Small intestine (tissue), 7 donors: ENCODE results near the gene PIP5KL1. TPM values are rescaled to one million over a fixed set of nuclear protein-coding genes. Genes with fewer than 3 reads are reported as not detected.

Source experiments
- DNase-seq, 2 donors: peaks; one replicate each; pipeline versions ENCODE4 v3.0.0 to v3.0.0-alpha.2; 2013
- FAIRE-seq: peaks from 2 replicates; lab custom pipeline; 2012; peaks lifted over from hg19 to GRCh38; lab: Jason Lieb, UNC
- H3K27ac ChIP-seq, 3 donors: one replicate each; pipeline ENCODE4 v1.5.1; 2013; ENCODE audit warnings: low read length in 2 of 3, mild to moderate bottlenecking in 2 of 3, control low read depth in 1 of 3, inconsistent platforms in 1 of 3, low read depth in 1 of 3, moderate library complexity in 1 of 3
- H3K27me3 ChIP-seq, 3 donors: one replicate each; pipeline ENCODE4 v1.6.1; 2013; ENCODE audit warnings: low read length in 3 of 3, inconsistent platforms in 1 of 3; ENCODE audit not compliant: control insufficient read depth in 3 of 3, insufficient read depth in 3 of 3
- H3K36me3 ChIP-seq, 3 donors: one replicate each; pipeline ENCODE4 v1.6.1; 2013; ENCODE audit warnings: low read length in 3 of 3, inconsistent platforms in 1 of 3, low read depth in 1 of 3, mild to moderate bottlenecking in 1 of 3, moderate library complexity in 1 of 3; ENCODE audit not compliant: control insufficient read depth in 3 of 3, insufficient read depth in 2 of 3
- H3K4me1 ChIP-seq, 3 donors: one replicate each; pipeline ENCODE4 v1.6.1; 2013; ENCODE audit warnings: low read length in 2 of 3, inconsistent platforms in 1 of 3, low read depth in 1 of 3, mild to moderate bottlenecking in 1 of 3, moderate library complexity in 1 of 3; ENCODE audit not compliant: control insufficient read depth in 3 of 3, insufficient read depth in 2 of 3
- H3K4me3 ChIP-seq, 3 donors: one replicate each; pipeline ENCODE4 v1.5.1; 2013; ENCODE audit warnings: low read length in 3 of 3, control low read depth in 1 of 3, inconsistent platforms in 1 of 3, low read depth in 1 of 3, mild to moderate bottlenecking in 1 of 3, moderate library complexity in 1 of 3
- H3K9me3 ChIP-seq, 2 donors: one replicate each; pipeline ENCODE4 v1.6.1; 2013; ENCODE audit warnings: low read depth in 1 of 2, low read length in 1 of 2; ENCODE audit not compliant: control insufficient read depth in 2 of 2, insufficient read depth in 1 of 2
- WGBS, 3 donors: extraction: QIAGEN DNeasy Blood & Tissue Kit; methylation state at CpG; one replicate each; pipeline ENCODE4 v1.1.7; 2013; 5-methylcytosine and 5-hydroxymethylcytosine counted together
- polyA plus RNA-seq, 4 donors: library from polyadenylated mRNA; stranded (reverse) in 3 of 4; unstranded in 1 of 4; fragments of 200-250 nt in 3 of 4; fragments of 120-200 nt in 1 of 4; gene quantifications; one replicate each; pipeline versions ENCODE4 v1.2.1 to v1.2.3, GENCODE V29; 2013
- donor health status: healthy with polysubstance abuse.
- donor health status: control.
- donor health status: control.
- donor health status: Bipolar disorder and iron deficiency.
- donor health status: healthy.

Gene PIP5KL1
- polyA plus RNA-seq, 4 donors: 0.40 to 0.81 (median 0.60) TPM; not detected in 1

- FAIRE-seq (no peak), DNase-seq (peak; percentile 50 to 74)
- H3K9me3 ChIP-seq: peaks cover 0 to 3% of the 10 kb centered on the region in 2 donors
- peaks cover 0 to 48% (median 2%) of the 10 kb centered on the region in 3 donors for H3K4me1 ChIP-seq
- H3K27me3 ChIP-seq: no peaks in the 10 kb centered on the region
- WGBS, 3 donors: 27 to 48% (median 43%) methylated on average over 16 to 18 of the region's 18 CpGs
- H3K36me3 ChIP-seq: peaks cover 5 to 74% (median 26%) of the 10 kb centered on the region in 3 donors
- H3K4me3 ChIP-seq: no peak overlapping the region
- peak overlapping the region in 1 of 3 donors; percentile 63 for H3K27ac ChIP-seq
These were observed 11.8 kb upstream of the PIP5KL1 start for GRCh38 chr9:127942216-127943010.

- H3K9me3 ChIP-seq: peaks cover 0 to 3% of the 10 kb centered on the region in 2 donors
- DNase-seq (peak in 1 of 2 donors; percentile 57), FAIRE-seq (no peak)
- H3K4me3 ChIP-seq: no peak overlapping the region
- 31 to 57% (median 37%) methylated on average over 3 of the region's 3 CpGs for WGBS, 3 donors
- H3K27me3 ChIP-seq: no peaks in the 10 kb centered on the region
- H3K27ac ChIP-seq: peak overlapping the region in 1 of 3 donors; percentile 63
- H3K36me3 ChIP-seq: peaks cover 5 to 69% (median 26%) of the 10 kb centered on the region in 3 donors
- H3K4me1 ChIP-seq: peaks cover under 1 to 46% (median 2%) of the 10 kb centered on the region in 3 donors
These were observed 11.3 kb upstream of the PIP5KL1 start for GRCh38 chr9:127941961-127942215.

DNA sequence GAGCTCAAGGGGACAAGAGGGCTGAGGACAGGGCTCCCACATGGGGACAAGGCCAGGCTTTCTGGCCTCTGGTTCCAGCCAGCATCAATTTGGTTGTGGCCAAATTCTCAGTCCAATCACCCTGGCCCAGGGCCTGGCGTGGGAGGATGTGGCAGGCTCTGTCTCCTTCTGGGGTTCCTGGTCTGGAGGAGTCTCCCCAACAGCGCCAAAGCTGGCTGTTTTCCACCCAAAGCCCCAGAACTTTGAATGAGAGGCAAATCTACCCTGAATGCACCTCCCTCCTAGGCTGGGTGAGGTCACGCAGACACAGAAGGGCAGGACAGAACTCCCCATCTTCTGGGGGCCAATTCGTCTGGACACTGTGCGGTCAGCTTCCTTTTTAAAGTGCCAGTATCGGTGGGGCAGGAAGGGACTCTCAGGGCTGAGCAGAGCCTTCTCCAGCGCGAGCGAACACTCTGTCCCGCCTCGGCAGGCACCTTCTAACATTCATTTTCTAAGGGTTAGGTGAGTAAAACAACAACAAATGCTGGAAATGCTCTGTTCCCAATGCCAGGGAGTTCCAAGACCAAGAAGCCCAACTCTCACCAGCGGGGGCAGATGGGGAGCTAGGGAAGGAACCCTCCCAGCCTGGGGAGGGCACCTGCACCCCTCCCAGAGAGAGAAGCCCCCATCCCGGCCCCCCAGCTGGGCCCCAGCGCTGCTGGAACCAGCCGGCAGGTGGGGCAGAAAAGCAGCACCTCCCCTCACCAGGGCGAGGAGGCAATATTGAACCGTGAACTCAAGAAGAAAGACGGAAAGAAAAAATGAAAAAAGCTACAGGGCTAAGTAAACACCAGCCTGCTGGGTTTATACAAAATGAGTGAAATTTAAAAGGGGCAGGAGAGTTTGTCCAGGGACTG is 10.7 kb upstream of the PIP5KL1 start:
- FAIRE-seq (no peak), DNase-seq (no peak)
- no peaks in the 10 kb centered on the region for H3K9me3 ChIP-seq
- peaks cover 5 to 65% (median 26%) of the 10 kb centered on the region in 3 donors for H3K36me3 ChIP-seq
- peaks cover 2 to 46% (median 6%) of the 10 kb centered on the region in 3 donors for H3K4me1 ChIP-seq
- whole genome bisulfite sequencing, 3 donors: 71 to 73% (median 71%) methylated on average over 18 of the region's 18 CpGs
- peak overlapping the region in 1 of 3 donors; percentile 63 for H3K27ac ChIP-seq
- no peak overlapping the region for H3K4me3 ChIP-seq
- no peaks in the 10 kb centered on the region for H3K27me3 ChIP-seq

DNA sequence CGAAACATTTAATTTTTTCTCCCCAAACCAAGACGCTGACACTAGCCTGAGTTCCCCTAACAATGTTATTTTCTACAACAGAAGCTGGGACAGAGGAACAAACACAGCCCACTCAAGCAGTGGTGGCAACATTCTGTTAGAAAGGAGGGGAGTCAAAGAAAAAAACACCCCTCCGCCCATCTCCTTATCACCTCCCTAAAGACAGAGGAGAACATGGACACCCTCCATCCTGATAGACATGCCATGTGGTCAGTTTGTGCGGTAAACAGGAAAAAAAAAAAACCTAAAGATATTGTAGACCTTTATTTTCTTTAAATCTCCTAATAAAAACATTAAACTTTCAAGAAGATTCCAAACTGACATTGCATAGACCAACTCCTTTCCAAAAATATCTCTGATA is 10.0 kb upstream of the PIP5KL1 start:
- H3K4me3 ChIP-seq: no peak overlapping the region
- no peak overlapping the region for H3K27ac ChIP-seq
- peaks cover 9 to 45% (median 9%) of the 10 kb centered on the region in 3 donors for H3K4me1 ChIP-seq
- WGBS, 3 donors: 91 to 98% (median 95%) methylated on average over 4 of the region's 4 CpGs
- FAIRE-seq (no peak), DNase-seq (no peak)
- peaks cover 5 to 65% (median 22%) of the 10 kb centered on the region in 3 donors for H3K36me3 ChIP-seq
- no peaks in the 10 kb centered on the region for H3K9me3 ChIP-seq
- H3K27me3 ChIP-seq: no peaks in the 10 kb centered on the region

GRCh38 chr9:127938298-127938690 is 7.7 kb upstream of the PIP5KL1 start:
- WGBS, 3 donors: 12 to 33% (median 33%) methylated on average over 25 of the region's 25 CpGs
- H3K36me3 ChIP-seq: peaks cover 2 to 57% (median 14%) of the 10 kb centered on the region in 3 donors
- FAIRE-seq: no peak
- no peaks in the 10 kb centered on the region for H3K27me3 ChIP-seq
- peak overlapping the region in 2 of 3 donors; percentile 76 to 91 for H3K4me3 ChIP-seq
- peaks cover 9 to 43% (median 9%) of the 10 kb centered on the region in 3 donors for H3K4me1 ChIP-seq
- H3K27ac ChIP-seq: peak overlapping the region in 2 of 3 donors; percentile 24 to 57
- peak in 1 of 2 donors; percentile 45 for DNase-seq
- no peaks in the 10 kb centered on the region for H3K9me3 ChIP-seq

GRCh38 chr9:127937388-127938297 is 7.1 kb upstream of the PIP5KL1 start, which contains the start of gene DPM2:
Gene DPM2 (minus strand): TSS chr9:127937854. CDS start chr9:127937820, 34 bp downstream.
- peak; percentile 88 to 94 for DNase-seq
- H3K36me3 ChIP-seq: peaks cover 2 to 55% (median 11%) of the 10 kb centered on the region in 3 donors
- no peak for FAIRE-seq
- peak within 1 kb of the TSS; percentile 53 to 91 (median 76) for H3K4me3 ChIP-seq
- H3K27me3 ChIP-seq: no peaks in the 10 kb centered on the region
- peak within 1 kb of the TSS in 2 of 3 donors; percentile 24 to 57 for H3K27ac ChIP-seq
- WGBS, 3 donors: 1 to 5% (median 3%) methylated on average over 59 to 60 of the region's 60 CpGs
- peaks cover 9 to 37% (median 9%) of the 10 kb centered on the region in 3 donors for H3K4me1 ChIP-seq
- H3K9me3 ChIP-seq: no peaks in the 10 kb centered on the region

- DNase-seq (no peak), FAIRE-seq (no peak)
- Histone ChIP-seq H3K4me3 (peak overlapping the region; percentile 53 to 91 (median 76)), H3K27ac (peak overlapping the region in 1 of 3 donors; percentile 57), H3K4me1 (peaks cover 9 to 31% (median 9%) of the 10 kb centered on the region in 3 donors), H3K27me3 (no peaks in the 10 kb centered on the region), H3K36me3 (peaks cover 2 to 49% (median 6%) of the 10 kb centered on the region in 3 donors), H3K9me3 (no peaks in the 10 kb centered on the region)
- WGBS, 3 donors: 5 to 11% (median 10%) methylated on average over 7 of the region's 7 CpGs
These were observed 6.4 kb upstream of the PIP5KL1 start for GRCh38 chr9:127937056-127937387.
